ENCODE results near the gene SLC6A17.

- TF ChIP-seq CTCF (IDR thresholded peaks at IDR 0.05; ENCODE audit: low read length) (no peak), EZH2 (IDR thresholded peaks at IDR 0.05; ENCODE audit: borderline replicate concordance, low read length) (no peak)
These were observed 56.1 kb downstream of the SLC6A17 start for GRCh38 chr1:110206261-110206920.
